ENCODE measurements around the gene LCLAT1.

Gene LCLAT1

GRCh38 chr2:30441023-30441422 lies 6.0 kb upstream of the LCLAT1 start:
- Histone ChIP-seq H3K27ac (ENCODE audit: low read length) (no peak overlapping the region), H3K27me3 (ENCODE audit: control insufficient read depth, insufficient read depth, low read length) (no peaks in the 10 kb centered on the region), H3K36me3 (ENCODE audit: control insufficient read depth, insufficient read depth, low read length) (no peaks in the 10 kb centered on the region), H3K4me3 (ENCODE audit: low read length) (no peak overlapping the region), H3K9me3 (ENCODE audit: control insufficient read depth, insufficient read depth, low read length) (no peaks in the 10 kb centered on the region), H3K4me1 (ENCODE audit: control insufficient read depth, insufficient read depth, low read length) (no peaks in the 10 kb centered on the region)
- no peak for DNase-seq (ENCODE audit: low read depth, low spot score)
- no CpG with 5 or more reads among the region's 7 CpGs for WGBS (ENCODE audit: insufficient coverage, insufficient read length)

GRCh38 chr2:30443081-30443480 lies 4.0 kb upstream of the LCLAT1 start:
- Histone ChIP-seq H3K27ac (ENCODE audit: low read length) (no peak overlapping the region), H3K9me3 (ENCODE audit: control insufficient read depth, insufficient read depth, low read length) (no peaks in the 10 kb centered on the region), H3K27me3 (ENCODE audit: control insufficient read depth, insufficient read depth, low read length) (no peaks in the 10 kb centered on the region), H3K4me3 (ENCODE audit: low read length) (no peak overlapping the region), H3K36me3 (ENCODE audit: control insufficient read depth, insufficient read depth, low read length) (no peaks in the 10 kb centered on the region), H3K4me1 (ENCODE audit: control insufficient read depth, insufficient read depth, low read length) (no peaks in the 10 kb centered on the region)
- DNase-seq (ENCODE audit: low read depth, low spot score) = no peak

- no peak for DNase-seq (ENCODE audit: low read depth, low spot score)
- no peak overlapping the region for H3K27ac ChIP-seq (ENCODE audit: low read length)
- no CpG with 5 or more reads among the region's 3 CpGs for WGBS (ENCODE audit: insufficient coverage, insufficient read length)
Observed at GRCh38 chr2:30444273-30444672, 2.8 kb upstream of the LCLAT1 start.

GRCh38 chr2:30445266-30445821 lies 1.7 kb upstream of the LCLAT1 start:
- no peaks in the 10 kb centered on the region for H3K36me3 ChIP-seq (ENCODE audit: control insufficient read depth, insufficient read depth, low read length)
- H3K4me1 ChIP-seq (ENCODE audit: control insufficient read depth, insufficient read depth, low read length) = no peaks in the 10 kb centered on the region; the same call in 1 of the 2 replicates
- no peaks in the 10 kb centered on the region for H3K9me3 ChIP-seq (ENCODE audit: control insufficient read depth, insufficient read depth, low read length)
- no peaks in the 10 kb centered on the region for H3K27me3 ChIP-seq (ENCODE audit: control insufficient read depth, insufficient read depth, low read length)
- no CpG with 5 or more reads among the region's 6 CpGs for WGBS (ENCODE audit: insufficient coverage, insufficient read length)
- no peak overlapping the region for H3K27ac ChIP-seq (ENCODE audit: low read length)
- no peak overlapping the region for H3K4me3 ChIP-seq (ENCODE audit: low read length)
- no peak for DNase-seq (ENCODE audit: low read depth, low spot score)

More at GRCh38 chr2:30444273-30444672, 2.8 kb upstream of the LCLAT1 start:
- Histone ChIP-seq H3K4me3 (ENCODE audit: low read length) (no peak overlapping the region), H3K9me3 (ENCODE audit: control insufficient read depth, insufficient read depth, low read length) (no peaks in the 10 kb centered on the region), H3K4me1 (ENCODE audit: control insufficient read depth, insufficient read depth, low read length) (no peaks in the 10 kb centered on the region; the same call in 1 of the 2 replicates), H3K36me3 (ENCODE audit: control insufficient read depth, insufficient read depth, low read length) (no peaks in the 10 kb centered on the region), H3K27me3 (ENCODE audit: control insufficient read depth, insufficient read depth, low read length) (no peaks in the 10 kb centered on the region)

GRCh38 chr2:30446602-30447148 lies 371 bp upstream of the LCLAT1 start:
- Histone ChIP-seq H3K36me3 (ENCODE audit: control insufficient read depth, insufficient read depth, low read length) (no peaks in the 10 kb centered on the region), H3K27me3 (ENCODE audit: control insufficient read depth, insufficient read depth, low read length) (no peaks in the 10 kb centered on the region), H3K9me3 (ENCODE audit: control insufficient read depth, insufficient read depth, low read length) (no peaks in the 10 kb centered on the region), H3K4me1 (ENCODE audit: control insufficient read depth, insufficient read depth, low read length) (no peaks in the 10 kb centered on the region; the same call in 1 of the 2 replicates), H3K27ac (ENCODE audit: low read length) (no peak overlapping the region), H3K4me3 (ENCODE audit: low read length) (peak overlapping the region; percentile 95; the same call in 1 of the 2 replicates)
- no CpG with 5 or more reads among the region's 12 CpGs for WGBS (ENCODE audit: insufficient coverage, insufficient read length)
- no peak for DNase-seq (ENCODE audit: low read depth, low spot score)

- H3K4me1 ChIP-seq (ENCODE audit: control insufficient read depth, insufficient read depth, low read length) = peaks cover 1% of the 10 kb centered on the region; the same call in 1 of the 2 replicates
- no peaks in the 10 kb centered on the region for H3K36me3 ChIP-seq (ENCODE audit: control insufficient read depth, insufficient read depth, low read length)
- no peak for DNase-seq (ENCODE audit: low read depth, low spot score)
- no peaks in the 10 kb centered on the region for H3K27me3 ChIP-seq (ENCODE audit: control insufficient read depth, insufficient read depth, low read length)
- no CpG with 5 or more reads among the region's 4 CpGs for WGBS (ENCODE audit: insufficient coverage, insufficient read length)
- no peak overlapping the region for H3K4me3 ChIP-seq (ENCODE audit: low read length)
- no peak overlapping the region for H3K27ac ChIP-seq (ENCODE audit: low read length)
- no peaks in the 10 kb centered on the region for H3K9me3 ChIP-seq (ENCODE audit: control insufficient read depth, insufficient read depth, low read length)
Observed at GRCh38 chr2:30448308-30448707, 1.3 kb downstream of the LCLAT1 start.

- Histone ChIP-seq H3K4me3 (ENCODE audit: low read length) (no peak overlapping the region), H3K4me1 (ENCODE audit: control insufficient read depth, insufficient read depth, low read length) (peaks cover 1% of the 10 kb centered on the region; the same call in 1 of the 2 replicates), H3K9me3 (ENCODE audit: control insufficient read depth, insufficient read depth, low read length) (no peaks in the 10 kb centered on the region), H3K27ac (ENCODE audit: low read length) (no peak overlapping the region), H3K36me3 (ENCODE audit: control insufficient read depth, insufficient read depth, low read length) (no peaks in the 10 kb centered on the region), H3K27me3 (ENCODE audit: control insufficient read depth, insufficient read depth, low read length) (no peaks in the 10 kb centered on the region)
- no peak for DNase-seq (ENCODE audit: low read depth, low spot score)
- WGBS (ENCODE audit: insufficient coverage, insufficient read length) = no CpG with 5 or more reads among the region's 2 CpGs
Observed at GRCh38 chr2:30448866-30449265, 1.8 kb downstream of the LCLAT1 start.

- WGBS (ENCODE audit: insufficient coverage, insufficient read length) = no CpG with 5 or more reads among the region's 1 CpG
- no peaks in the 10 kb centered on the region for H3K36me3 ChIP-seq (ENCODE audit: control insufficient read depth, insufficient read depth, low read length)
- DNase-seq (ENCODE audit: low read depth, low spot score) = no peak
- no peaks in the 10 kb centered on the region for H3K9me3 ChIP-seq (ENCODE audit: control insufficient read depth, insufficient read depth, low read length)
- H3K27me3 ChIP-seq (ENCODE audit: control insufficient read depth, insufficient read depth, low read length) = no peaks in the 10 kb centered on the region
- no peak overlapping the region for H3K27ac ChIP-seq (ENCODE audit: low read length)
- no peak overlapping the region for H3K4me3 ChIP-seq (ENCODE audit: low read length)
- H3K4me1 ChIP-seq (ENCODE audit: control insufficient read depth, insufficient read depth, low read length) = peaks cover 1% of the 10 kb centered on the region; the same call in 1 of the 2 replicates
Observed at GRCh38 chr2:30450025-30450424, 3.0 kb downstream of the LCLAT1 start.

- Histone ChIP-seq H3K36me3 (ENCODE audit: control insufficient read depth, insufficient read depth, low read length) (no peaks in the 10 kb centered on the region), H3K4me3 (ENCODE audit: low read length) (no peak overlapping the region), H3K27me3 (ENCODE audit: control insufficient read depth, insufficient read depth, low read length) (no peaks in the 10 kb centered on the region), H3K9me3 (ENCODE audit: control insufficient read depth, insufficient read depth, low read length) (no peaks in the 10 kb centered on the region), H3K27ac (ENCODE audit: low read length) (no peak overlapping the region), H3K4me1 (ENCODE audit: control insufficient read depth, insufficient read depth, low read length) (peaks cover 1% of the 10 kb centered on the region; the same call in 1 of the 2 replicates)
- DNase-seq (ENCODE audit: low read depth, low spot score) = no peak
- no CpG with 5 or more reads among the region's 5 CpGs for WGBS (ENCODE audit: insufficient coverage, insufficient read length)
Observed at GRCh38 chr2:30453498-30453897, 6.5 kb downstream of the LCLAT1 start.

GRCh38 chr2:30454571-30454970 lies 7.5 kb downstream of the LCLAT1 start:
- H3K4me3 ChIP-seq (ENCODE audit: low read length) = no peak overlapping the region
- WGBS (ENCODE audit: insufficient coverage, insufficient read length) = no CpG with 5 or more reads among the region's 6 CpGs
- peaks cover 1% of the 10 kb centered on the region; the same call in 1 of the 2 replicates for H3K4me1 ChIP-seq (ENCODE audit: control insufficient read depth, insufficient read depth, low read length)
- DNase-seq (ENCODE audit: low read depth, low spot score) = no peak
- no peaks in the 10 kb centered on the region for H3K9me3 ChIP-seq (ENCODE audit: control insufficient read depth, insufficient read depth, low read length)
- H3K27me3 ChIP-seq (ENCODE audit: control insufficient read depth, insufficient read depth, low read length) = no peaks in the 10 kb centered on the region
- H3K36me3 ChIP-seq (ENCODE audit: control insufficient read depth, insufficient read depth, low read length) = no peaks in the 10 kb centered on the region
- H3K27ac ChIP-seq (ENCODE audit: low read length) = no peak overlapping the region

Measured in iPS DF 6.9 (cell line).